Esophagus squamous epithelium (tissue), 4 donors: ENCODE results near the gene LAMB3.

Source experiments
- CTCF ChIP-seq, 6 experiments: fragments of 450-650 bp in 4 of 6; fragments of 200-600 bp in 2 of 6; sonication (generic) in 2 of 6; IDR thresholded peaks; one replicate each; pipeline ENCODE4 v1.5.1; 2016 to 2019; ENCODE audit warnings: antibody characterized with exemption in 6 of 6, mild to moderate bottlenecking in 4 of 6, moderate library complexity in 4 of 6
- POLR2A ChIP-seq, 4 donors: fragments of 450-650 bp; IDR thresholded peaks; one replicate each; pipeline ENCODE4 v1.6.1; 2017; ENCODE audit warnings: antibody characterized with exemption in 4 of 4, mild to moderate bottlenecking in 4 of 4, moderate library complexity in 3 of 4

- TF ChIP-seq CTCF (IDR thresholded peaks at IDR 0.05) (no peak), POLR2A (IDR thresholded peaks at IDR 0.05) (no peak)
Observed at GRCh38 chr1:209672705-209673630, 20.7 kb upstream of the LAMB3 start.
